ENCODE results near the gene OMP. TPM values are rescaled to one million over a fixed set of nuclear protein-coding genes. Genes with fewer than 3 reads are reported as not detected.

OMP gene
- total and polyA plus RNA-seq, 2 of the 13 experiments (the other 11 are each of a cell fraction or from before 2014, with no cell fraction given), result not detected

GRCh38 chr11:77066229-77067042 lies 36.2 kb upstream of the OMP start, which contains the start of gene CAPN5 (continued):
- TF ChIP-seq SNAPC4 (CRISPR knock-in tag; IDR thresholded peaks at IDR 0.05) (peak; percentile 41; the same call in 1 of the 2 replicates), ZNF775 (CRISPR knock-in tag; IDR thresholded peaks at IDR 0.05; ENCODE audit: borderline replicate concordance) (no peak), ZNF318 (CRISPR knock-in tag; IDR thresholded peaks at IDR 0.05) (no peak), IKZF5 (CRISPR knock-in tag; IDR thresholded peaks at IDR 0.05) (no peak), ZNF567 (CRISPR knock-in tag; IDR thresholded peaks at IDR 0.05; ENCODE audit: borderline replicate concordance) (peak; percentile 89), RERE (CRISPR knock-in tag; IDR thresholded peaks at IDR 0.05; ENCODE audit: low read depth) (0 out of 2 replicates have a peak, but pooled peaks have one; percentile 8), POLR2A (IDR thresholded peaks at IDR 0.05; ENCODE audit: insufficient read depth in 1 of 2, low read depth in 2 of 2, low read length in 2 of 2) (peak in 1 of 2 experiments; percentile 58; a peak in 2 of 4 replicates)

Measured in HepG2 (cell line).